Measurements from ENCODE around the gene TMEM81.

TMEM81 gene, protein sequence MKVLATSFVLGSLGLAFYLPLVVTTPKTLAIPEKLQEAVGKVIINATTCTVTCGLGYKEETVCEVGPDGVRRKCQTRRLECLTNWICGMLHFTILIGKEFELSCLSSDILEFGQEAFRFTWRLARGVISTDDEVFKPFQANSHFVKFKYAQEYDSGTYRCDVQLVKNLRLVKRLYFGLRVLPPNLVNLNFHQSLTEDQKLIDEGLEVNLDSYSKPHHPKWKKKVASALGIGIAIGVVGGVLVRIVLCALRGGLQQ

DNA sequence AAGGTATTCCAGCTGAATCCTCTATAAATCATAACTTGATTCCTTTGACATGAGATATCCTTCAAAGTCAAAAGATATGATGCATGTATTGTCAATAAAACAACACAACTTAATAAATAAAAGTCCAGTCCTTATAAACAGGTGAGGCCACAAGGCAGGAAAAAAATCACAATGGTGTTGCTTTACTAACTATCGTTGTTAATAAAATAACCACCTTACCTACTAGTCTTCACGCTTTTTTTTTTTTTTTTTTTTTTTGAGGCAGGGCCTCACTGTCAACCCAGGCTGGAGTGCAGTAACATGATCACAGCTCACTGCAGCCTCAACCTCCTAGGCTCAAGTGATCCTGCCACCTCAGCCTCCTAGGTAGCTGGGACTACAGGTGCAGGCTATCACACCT, at the start of gene TMEM81:
Gene TMEM81 (minus strand): TSS at position 101 of the 400 bp plus-strand sequence. CDS start 140 bp downstream, outside the sequence.
- DNase-seq (ENCODE audit: low spot score) = no peak

- no peak for DNase-seq (ENCODE audit: low spot score)
Measured at GRCh38 chr1:205133287-205133686, 49.0 kb upstream of the TMEM81 start.

DNA sequence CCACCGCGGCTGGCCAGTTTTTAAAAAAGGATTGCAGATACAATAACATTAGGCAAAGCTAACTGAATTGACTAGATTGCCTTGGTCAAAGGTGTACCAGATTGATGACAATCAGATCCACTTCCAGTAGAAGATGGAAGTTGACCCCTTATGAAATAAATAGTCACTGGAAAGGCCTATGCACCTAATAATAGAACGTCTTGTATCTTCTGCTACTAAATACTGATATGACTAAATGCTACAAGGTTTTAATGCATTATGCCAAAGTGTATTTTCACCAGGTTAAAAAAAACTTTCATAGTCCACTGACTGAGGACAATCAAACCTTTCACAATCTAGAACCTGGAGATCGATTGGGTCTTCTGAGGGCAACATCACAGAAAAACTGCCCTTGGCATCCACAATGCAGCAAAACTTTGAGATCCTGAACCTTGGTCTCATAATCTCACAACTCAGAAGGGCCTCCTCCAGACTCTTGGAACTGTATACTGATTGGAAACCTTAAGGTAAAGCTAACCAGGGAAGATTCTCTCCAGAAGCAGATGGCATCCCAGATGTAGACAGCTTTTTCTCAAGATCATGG, 45.3 kb upstream of the TMEM81 start:
- DNase-seq (ENCODE audit: low spot score) = no peak

DNA sequence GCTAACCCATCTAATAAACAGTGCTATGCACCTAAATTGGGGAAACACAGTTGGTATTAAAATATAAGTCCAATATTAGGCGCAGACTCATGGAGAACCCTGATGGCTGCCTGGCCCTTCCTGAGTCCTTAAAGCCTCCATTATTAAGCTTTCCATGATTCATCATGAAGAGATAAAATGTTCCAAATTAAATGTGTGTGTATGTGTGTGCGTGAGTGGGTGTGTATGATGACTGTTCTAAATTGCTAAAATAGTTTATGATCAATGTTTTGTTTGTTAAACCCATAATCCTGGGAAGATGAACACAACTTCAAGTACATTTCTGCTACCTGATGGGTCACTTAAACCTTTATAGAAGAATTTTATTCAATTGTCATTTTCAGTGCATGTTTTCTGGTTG, 43.8 kb upstream of the TMEM81 start:
- DNase-seq (ENCODE audit: low spot score) = no peak

DNA sequence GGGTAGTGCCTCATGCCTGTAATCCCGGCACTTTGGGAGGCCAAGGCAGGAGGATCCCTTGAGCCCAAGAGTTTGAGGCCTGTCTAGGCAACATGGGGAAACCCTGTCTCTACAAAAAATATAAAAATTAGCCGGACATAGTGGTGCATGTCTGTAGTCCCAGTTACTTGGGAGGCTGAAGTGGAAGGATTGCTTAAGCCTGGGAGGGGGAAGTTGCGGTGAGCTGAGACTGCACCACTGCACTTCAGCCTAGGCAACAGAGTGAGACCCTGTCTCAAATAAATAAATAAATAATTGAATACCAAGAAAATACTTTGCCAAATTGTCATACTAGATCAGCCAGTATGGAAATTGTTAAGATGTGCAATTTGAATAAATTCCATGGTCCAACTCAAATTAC, 43.4 kb upstream of the TMEM81 start:
- DNase-seq (ENCODE audit: low spot score) = no peak

DNA sequence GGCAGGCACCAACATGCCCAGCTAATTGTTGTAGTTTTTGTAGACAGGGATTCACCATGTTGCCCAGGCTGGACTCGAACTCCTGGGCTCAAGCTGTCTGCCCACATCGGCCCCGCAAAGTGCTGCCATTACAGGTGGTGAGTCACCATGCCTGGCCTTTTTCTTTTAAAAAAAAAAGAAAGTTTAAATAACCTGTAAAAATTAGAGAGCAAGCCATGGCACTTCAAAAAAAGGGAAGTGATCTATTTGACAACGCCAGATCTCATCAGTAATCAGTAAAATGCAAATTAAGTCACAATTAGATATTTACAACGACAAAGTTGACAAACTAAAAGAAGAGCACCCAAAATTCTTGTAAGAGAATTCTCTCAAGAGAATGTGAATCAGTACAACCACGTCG, 40.5 kb upstream of the TMEM81 start:
- DNase-seq (ENCODE audit: low spot score) = no peak

GRCh38 chr1:205122489-205122882, 38.2 kb upstream of the TMEM81 start:
- no peak for DNase-seq (ENCODE audit: low spot score)

GRCh38 chr1:205121660-205122488, 37.6 kb upstream of the TMEM81 start, which contains the start of gene RBBP5:
Gene RBBP5, minus strand, starts transcription at chr1:205121978. Its CDS starts 105 bp downstream, at chr1:205121873.
- peak; percentile 96 for DNase-seq (ENCODE audit: low spot score)

GRCh38 chr1:205118752-205119151, 34.5 kb upstream of the TMEM81 start:
- DNase-seq (ENCODE audit: low spot score) = no peak

DNA sequence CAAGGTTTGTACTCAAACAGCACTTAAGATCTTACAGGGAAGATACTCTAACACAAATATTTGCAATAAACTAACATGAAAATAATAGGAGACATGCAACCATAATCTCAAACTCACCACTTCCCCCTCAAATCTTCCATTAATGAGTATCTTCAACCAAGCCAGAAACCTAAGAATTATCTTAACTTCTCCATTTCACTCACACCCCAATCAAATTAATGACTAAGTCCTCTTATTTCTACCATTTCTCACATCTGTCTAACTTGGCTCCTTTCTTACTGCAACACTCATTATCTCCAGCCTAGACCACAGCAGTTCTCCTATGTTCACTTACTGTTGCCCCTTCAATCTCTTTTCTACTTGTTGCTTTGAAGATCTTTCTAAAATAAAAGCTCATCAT, 27.1 kb upstream of the TMEM81 start:
- no peak for DNase-seq (ENCODE audit: low spot score)

GRCh38 chr1:205109711-205110110, 25.5 kb upstream of the TMEM81 start:
- DNase-seq (ENCODE audit: low spot score) = no peak

DNA sequence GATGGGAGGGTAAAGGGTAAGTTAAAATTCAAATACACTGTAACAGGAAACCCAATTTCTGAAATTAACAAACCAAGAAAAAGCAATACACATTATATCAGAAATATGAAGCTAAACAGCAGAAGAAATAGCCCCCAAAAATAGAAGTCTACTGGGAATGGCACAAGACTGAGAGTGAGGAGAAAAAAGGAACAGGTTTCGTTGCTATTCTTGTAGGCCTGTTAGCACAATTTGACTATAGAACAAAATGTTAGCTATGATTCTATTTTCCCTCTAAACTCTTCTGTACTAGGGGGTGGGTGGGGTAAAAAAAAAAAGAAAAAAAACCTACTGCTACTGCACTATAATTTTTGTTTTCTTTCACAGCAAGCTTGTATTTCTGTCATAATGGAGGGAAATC, 25.0 kb upstream of the TMEM81 start:
- DNase-seq (ENCODE audit: low spot score) = no peak

DNA sequence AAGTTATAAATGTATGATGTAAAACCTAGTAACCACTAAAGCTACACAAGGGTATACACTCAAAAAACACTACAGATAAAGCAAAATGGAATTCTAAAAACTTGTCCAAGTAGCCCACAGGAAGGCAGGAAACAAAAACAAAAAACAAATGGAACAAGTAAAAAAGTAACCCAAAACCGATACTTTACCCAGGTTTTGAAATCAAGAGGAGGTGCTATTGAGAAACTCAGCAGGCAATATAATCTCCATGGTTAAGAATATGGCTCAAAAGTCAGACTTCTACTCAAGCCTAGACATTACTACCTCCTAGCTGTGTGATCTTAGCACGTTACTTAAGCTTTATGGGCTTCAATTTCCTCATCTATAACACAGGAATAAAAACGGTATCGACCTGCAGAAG, 24.2 kb upstream of the TMEM81 start:
- DNase-seq (ENCODE audit: low spot score) = no peak

DNA sequence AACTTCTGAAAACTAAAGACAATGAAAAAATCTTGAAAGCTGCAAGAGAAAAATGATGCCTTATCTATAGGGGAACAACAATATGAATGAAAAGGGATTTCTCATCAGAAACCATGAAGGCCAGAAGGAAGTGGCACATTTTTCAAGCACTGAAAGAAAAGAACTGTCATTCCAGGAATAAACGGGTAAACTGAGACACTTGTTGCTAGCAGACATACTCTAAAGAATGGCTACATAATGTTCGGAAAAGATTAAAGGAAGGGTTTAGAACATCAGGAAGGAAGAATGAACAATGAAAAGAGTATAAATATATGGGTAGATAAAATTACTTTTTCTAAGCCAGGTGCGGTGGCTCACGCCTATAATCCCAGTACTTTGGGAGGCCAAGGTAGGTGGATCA, 23.1 kb upstream of the TMEM81 start:
- no peak for DNase-seq (ENCODE audit: low spot score)

- no peak for DNase-seq (ENCODE audit: low spot score)
Measured at GRCh38 chr1:205102404-205102803, 18.1 kb upstream of the TMEM81 start.

GRCh38 chr1:205098242-205098641, 14.0 kb upstream of the TMEM81 start:
- DNase-seq (ENCODE audit: low spot score) = no peak

- DNase-seq (ENCODE audit: low spot score) = no peak
Measured at GRCh38 chr1:205095422-205095821, 11.2 kb upstream of the TMEM81 start.

- peak; percentile 20 for DNase-seq (ENCODE audit: low spot score)
Measured at GRCh38 chr1:205091043-205091740, 6.9 kb upstream of the TMEM81 start.

GRCh38 chr1:205088341-205088740, 4.1 kb upstream of the TMEM81 start:
- DNase-seq (ENCODE audit: low spot score) = peak; percentile 34

DNA sequence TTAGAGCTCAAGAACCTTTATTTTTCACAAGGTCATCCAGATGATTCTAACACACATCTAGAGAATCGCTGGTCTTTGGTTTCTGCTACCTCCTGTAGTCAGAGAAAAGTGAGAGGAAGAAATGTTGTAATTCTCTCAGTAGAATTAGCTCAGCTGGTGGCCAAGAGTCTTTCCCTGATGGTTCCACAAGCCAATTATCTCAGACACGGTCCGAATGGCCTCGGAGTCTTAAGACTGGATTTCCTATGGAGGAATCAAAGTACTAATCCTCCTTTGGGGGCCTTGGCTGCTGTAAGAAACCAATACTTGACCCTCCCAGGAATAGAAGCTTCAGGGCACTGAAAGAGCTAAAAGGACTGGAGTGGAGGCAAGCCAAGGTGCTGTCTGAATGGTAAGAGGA, 1.8 kb downstream of the TMEM81 start:
- DNase-seq (ENCODE audit: low spot score) = no peak

DNA sequence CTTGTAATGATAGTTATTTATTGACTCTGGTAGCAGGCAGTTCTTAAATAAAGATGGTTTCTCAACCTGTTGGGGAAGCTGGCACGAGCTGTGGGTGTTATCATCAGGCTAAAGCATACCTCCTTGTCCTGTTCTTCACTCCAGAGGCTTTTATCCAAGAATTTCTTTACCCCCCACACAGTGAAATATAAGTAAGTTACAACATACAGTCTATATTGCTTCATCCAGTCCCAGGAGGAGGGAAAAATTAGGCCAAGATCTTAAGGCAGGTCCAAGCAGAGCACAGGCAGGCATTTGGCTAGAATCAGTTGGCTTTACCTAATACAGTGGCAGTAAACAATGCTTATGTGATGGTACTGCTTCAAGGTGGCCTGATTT, 6.3 kb downstream of the TMEM81 start:
- DNase-seq (ENCODE audit: low spot score) = no peak

GRCh38 chr1:205077158-205077933, 6.9 kb downstream of the TMEM81 start:
- peak; percentile 56 for DNase-seq (ENCODE audit: low spot score)
